Vagina (tissue), 2 donors: Measurements from ENCODE around the gene CKB.

Experiments used
- POLR2AphosphoS5 ChIP-seq, 2 donors: sonication (generic); formaldehyde crosslinking; IDR thresholded peaks; one replicate each; pipeline ENCODE4 v1.9.0; 2017; ENCODE audit warnings: antibody characterized with exemption in 2 of 2, mild to moderate bottlenecking in 2 of 2, low read depth in 1 of 2; ENCODE audit not compliant: insufficient read depth in 1 of 2
- TF ChIP-seq, protein P1 (sequence below), 3 experiments: fragments of 450-650 bp in 2 of 3; fragments of 200-600 bp in 1 of 3; sonication (generic) in 1 of 3; IDR thresholded peaks; one replicate each; pipeline ENCODE4 v1.5.1; 2017 to 2019; ENCODE audit warnings: antibody characterized with exemption in 3 of 3, mild to moderate bottlenecking in 2 of 3, moderate library complexity in 2 of 3

DNA sequence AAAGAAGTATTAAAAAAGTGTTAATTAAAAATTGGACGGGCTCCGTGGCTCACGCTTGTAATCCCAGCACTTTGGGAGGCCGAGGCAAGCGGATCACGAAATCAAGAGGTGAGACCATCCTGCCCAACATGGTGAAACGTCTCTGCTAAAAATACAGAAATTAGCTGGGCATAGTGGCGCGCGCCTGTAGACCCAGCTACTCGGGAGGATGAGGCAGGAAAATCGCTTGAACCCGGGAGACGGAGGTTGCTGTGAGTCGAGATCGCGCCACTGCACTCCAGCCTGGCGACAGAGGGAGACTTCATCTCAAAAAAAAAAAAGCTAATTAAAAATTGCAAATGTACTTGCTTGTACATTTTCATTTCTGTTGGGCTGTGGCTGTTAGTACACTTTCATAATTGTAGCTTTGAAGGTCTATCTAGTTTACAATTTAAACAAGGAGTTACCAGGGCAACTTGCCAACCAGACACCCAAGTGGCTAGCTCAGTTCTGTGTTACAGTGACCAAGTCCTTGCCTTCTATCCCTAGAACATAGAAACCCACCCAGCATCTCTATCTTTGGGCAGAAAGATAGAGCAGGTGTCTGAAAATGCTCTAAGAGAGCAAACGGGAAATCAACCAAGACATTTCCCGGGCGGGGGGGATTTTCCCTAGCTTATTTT is 41.3 kb upstream of the CKB start:
- TF ChIP-seq, protein P1, sequence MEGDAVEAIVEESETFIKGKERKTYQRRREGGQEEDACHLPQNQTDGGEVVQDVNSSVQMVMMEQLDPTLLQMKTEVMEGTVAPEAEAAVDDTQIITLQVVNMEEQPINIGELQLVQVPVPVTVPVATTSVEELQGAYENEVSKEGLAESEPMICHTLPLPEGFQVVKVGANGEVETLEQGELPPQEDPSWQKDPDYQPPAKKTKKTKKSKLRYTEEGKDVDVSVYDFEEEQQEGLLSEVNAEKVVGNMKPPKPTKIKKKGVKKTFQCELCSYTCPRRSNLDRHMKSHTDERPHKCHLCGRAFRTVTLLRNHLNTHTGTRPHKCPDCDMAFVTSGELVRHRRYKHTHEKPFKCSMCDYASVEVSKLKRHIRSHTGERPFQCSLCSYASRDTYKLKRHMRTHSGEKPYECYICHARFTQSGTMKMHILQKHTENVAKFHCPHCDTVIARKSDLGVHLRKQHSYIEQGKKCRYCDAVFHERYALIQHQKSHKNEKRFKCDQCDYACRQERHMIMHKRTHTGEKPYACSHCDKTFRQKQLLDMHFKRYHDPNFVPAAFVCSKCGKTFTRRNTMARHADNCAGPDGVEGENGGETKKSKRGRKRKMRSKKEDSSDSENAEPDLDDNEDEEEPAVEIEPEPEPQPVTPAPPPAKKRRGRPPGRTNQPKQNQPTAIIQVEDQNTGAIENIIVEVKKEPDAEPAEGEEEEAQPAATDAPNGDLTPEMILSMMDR (IDR thresholded peaks at IDR 0.05), result no peak
- no peak for TF ChIP-seq POLR2AphosphoS5 (IDR thresholded peaks at IDR 0.05; ENCODE audit: insufficient read depth in 1 of 2, low read depth in 1 of 2)
